HG03432 (cell line): ENCODE results near the gene TNK2.

Experiments
- ATAC-seq: cut with Tn5 transposase; IDR thresholded peaks from one replicate; pipeline ENCODE4 v1.9.1; 2021; ENCODE audit warnings: mild to moderate bottlenecking, moderate library complexity; ENCODE audit not compliant: unreplicated experiment

TNK2 gene

GRCh38 chr3:195886181-195887141, 21.9 kb downstream of the TNK2 start:
- ATAC-seq = no peak

GRCh38 chr3:195885036-195885891, 23.1 kb downstream of the TNK2 start:
- ATAC-seq = no peak

- ATAC-seq = no peak
Observed at GRCh38 chr3:195884691-195885035, 23.7 kb downstream of the TNK2 start.

- ATAC-seq = no peak
Observed at GRCh38 chr3:195883801-195884200, 24.6 kb downstream of the TNK2 start.

GRCh38 chr3:195883160-195883559, 25.2 kb downstream of the TNK2 start:
- no peak for ATAC-seq

GRCh38 chr3:195882002-195882441, 26.3 kb downstream of the TNK2 start:
- ATAC-seq = no peak

- ATAC-seq = no peak
Observed at GRCh38 chr3:195881276-195881988, 26.9 kb downstream of the TNK2 start.

- no peak for ATAC-seq
Observed at GRCh38 chr3:195880037-195880431, 28.3 kb downstream of the TNK2 start.

- no peak for ATAC-seq
Observed at GRCh38 chr3:195879416-195880036, 28.8 kb downstream of the TNK2 start.

- no peak for ATAC-seq
Observed at GRCh38 chr3:195878424-195879274, 29.7 kb downstream of the TNK2 start.

- ATAC-seq = no peak
Observed at GRCh38 chr3:195877767-195878423, 30.5 kb downstream of the TNK2 start.

- no peak for ATAC-seq
Observed at GRCh38 chr3:195877136-195877715, 31.1 kb downstream of the TNK2 start.

- ATAC-seq = no peak
Observed at GRCh38 chr3:195876297-195877064, 31.9 kb downstream of the TNK2 start.

- no peak for ATAC-seq
Observed at GRCh38 chr3:195875482-195876236, 32.7 kb downstream of the TNK2 start.

GRCh38 chr3:195873971-195874370, 34.4 kb downstream of the TNK2 start:
- ATAC-seq = no peak

- no peak for ATAC-seq
Observed at GRCh38 chr3:195873281-195873887, 35.0 kb downstream of the TNK2 start.

- no peak for ATAC-seq
Observed at GRCh38 chr3:195872800-195873199, 35.6 kb downstream of the TNK2 start.
